Lower leg skin (tissue), 3 donors: ENCODE results near the gene HOXD9.

Experiments used
- CTCF ChIP-seq, 3 donors: fragments of 450-650 bp; IDR thresholded peaks; one replicate each; pipeline ENCODE4 v1.5.1; 2016; ENCODE audit warnings: antibody characterized with exemption in 3 of 3, mild to moderate bottlenecking in 3 of 3, moderate library complexity in 2 of 3
- POLR2A ChIP-seq, 2 donors: fragments of 450-650 bp; IDR thresholded peaks; one replicate each; pipeline ENCODE4 v1.6.1; 2016 to 2017; ENCODE audit warnings: antibody characterized with exemption in 2 of 2, mild to moderate bottlenecking in 1 of 2, moderate library complexity in 1 of 2

GRCh38 chr2:176137906-176138305, 15.4 kb downstream of the HOXD9 start:
- TF ChIP-seq CTCF (IDR thresholded peaks at IDR 0.05): no peak
- no peak for TF ChIP-seq POLR2A (IDR thresholded peaks at IDR 0.05)
